Measurements from ENCODE around the gene FOXP3. TPM values are rescaled to one million over a fixed set of nuclear protein-coding genes. Genes with fewer than 3 reads are reported as not detected.

The FOXP3 gene
- total RNA-seq, 1 donor from 2014 or later = 0.71 TPM

DNA sequence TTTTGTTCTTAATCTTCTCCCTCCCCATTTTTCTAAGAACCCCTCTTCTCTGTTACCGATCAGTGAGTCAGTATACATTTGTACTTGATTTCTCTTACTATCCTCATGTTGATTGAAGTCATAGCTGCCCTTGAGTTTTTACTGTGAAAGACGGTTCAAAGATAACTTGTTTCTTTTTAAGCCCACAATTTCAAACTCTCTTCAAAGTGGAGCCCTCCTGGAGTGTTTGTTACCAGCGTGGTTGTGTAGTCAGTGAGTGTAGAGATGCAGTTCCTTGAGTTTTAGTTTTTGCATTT, 13.0 kb upstream of the FOXP3 start:
- Histone ChIP-seq H3K27me3 (ENCODE audit: control insufficient read depth, insufficient read depth, low read length) (no peaks in the 10 kb centered on the region), H3K36me3 (ENCODE audit: control insufficient read depth, insufficient read depth, low read length) (no peaks in the 10 kb centered on the region), H3K4me3 (ENCODE audit: low read depth, low read length) (no peak overlapping the region)
- no peak for DNase-seq (ENCODE audit: low read depth)
- TF ChIP-seq, protein P1, sequence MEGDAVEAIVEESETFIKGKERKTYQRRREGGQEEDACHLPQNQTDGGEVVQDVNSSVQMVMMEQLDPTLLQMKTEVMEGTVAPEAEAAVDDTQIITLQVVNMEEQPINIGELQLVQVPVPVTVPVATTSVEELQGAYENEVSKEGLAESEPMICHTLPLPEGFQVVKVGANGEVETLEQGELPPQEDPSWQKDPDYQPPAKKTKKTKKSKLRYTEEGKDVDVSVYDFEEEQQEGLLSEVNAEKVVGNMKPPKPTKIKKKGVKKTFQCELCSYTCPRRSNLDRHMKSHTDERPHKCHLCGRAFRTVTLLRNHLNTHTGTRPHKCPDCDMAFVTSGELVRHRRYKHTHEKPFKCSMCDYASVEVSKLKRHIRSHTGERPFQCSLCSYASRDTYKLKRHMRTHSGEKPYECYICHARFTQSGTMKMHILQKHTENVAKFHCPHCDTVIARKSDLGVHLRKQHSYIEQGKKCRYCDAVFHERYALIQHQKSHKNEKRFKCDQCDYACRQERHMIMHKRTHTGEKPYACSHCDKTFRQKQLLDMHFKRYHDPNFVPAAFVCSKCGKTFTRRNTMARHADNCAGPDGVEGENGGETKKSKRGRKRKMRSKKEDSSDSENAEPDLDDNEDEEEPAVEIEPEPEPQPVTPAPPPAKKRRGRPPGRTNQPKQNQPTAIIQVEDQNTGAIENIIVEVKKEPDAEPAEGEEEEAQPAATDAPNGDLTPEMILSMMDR (IDR thresholded peaks at IDR 0.05; ENCODE audit: insufficient read depth, low read length, poor library complexity, severe bottlenecking) = no peak

DNA sequence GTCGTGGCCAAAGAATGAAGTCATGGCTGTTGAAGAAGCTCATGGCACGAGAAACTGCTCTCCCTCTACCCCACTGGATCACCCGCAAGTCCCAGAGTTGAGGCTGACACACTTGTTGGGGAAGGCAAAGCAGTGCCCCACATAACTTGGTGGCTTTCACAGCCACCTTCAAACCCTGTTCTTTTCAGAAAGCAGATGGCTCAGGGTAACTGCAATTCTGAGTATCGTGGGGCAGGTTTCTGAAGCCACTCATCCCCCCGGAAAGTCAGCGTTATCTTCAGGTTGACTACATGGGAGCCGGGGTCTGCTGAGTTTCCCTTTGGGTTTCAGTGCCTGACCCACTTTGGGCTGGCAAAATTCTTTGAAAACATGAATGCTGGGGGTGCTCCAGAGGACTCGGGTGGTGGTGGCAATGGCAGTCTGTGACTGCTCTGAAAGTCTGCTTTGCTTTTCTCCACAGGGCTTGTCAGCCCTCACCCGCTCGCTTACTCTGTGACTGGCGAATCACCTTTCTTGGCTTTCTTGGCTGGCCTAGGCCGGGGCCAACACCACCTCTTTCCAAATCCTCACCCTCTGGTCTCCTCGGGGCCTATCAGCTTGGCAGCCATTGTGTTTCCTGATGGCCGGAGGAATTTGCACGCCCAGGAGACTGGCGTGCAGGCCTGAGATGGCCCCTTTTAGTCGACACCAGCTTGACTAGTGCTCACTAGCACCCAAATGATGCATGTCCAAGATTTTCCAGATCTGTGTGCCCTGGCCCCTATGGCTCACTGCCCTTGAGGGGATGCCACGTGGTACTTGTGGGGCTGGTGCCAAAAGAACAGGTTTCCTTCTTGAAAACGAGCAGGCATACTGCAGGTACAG, 12.4 kb upstream of the FOXP3 start:
- Histone ChIP-seq H3K36me3 (ENCODE audit: control insufficient read depth, insufficient read depth, low read length) (no peaks in the 10 kb centered on the region), H3K4me3 (ENCODE audit: low read depth, low read length) (no peak overlapping the region), H3K27me3 (ENCODE audit: control insufficient read depth, insufficient read depth, low read length) (no peaks in the 10 kb centered on the region)
- TF ChIP-seq, protein P1 (IDR thresholded peaks at IDR 0.05; ENCODE audit: insufficient read depth, low read length, poor library complexity, severe bottlenecking) = no peak
- no peak for DNase-seq (ENCODE audit: low read depth)

DNA sequence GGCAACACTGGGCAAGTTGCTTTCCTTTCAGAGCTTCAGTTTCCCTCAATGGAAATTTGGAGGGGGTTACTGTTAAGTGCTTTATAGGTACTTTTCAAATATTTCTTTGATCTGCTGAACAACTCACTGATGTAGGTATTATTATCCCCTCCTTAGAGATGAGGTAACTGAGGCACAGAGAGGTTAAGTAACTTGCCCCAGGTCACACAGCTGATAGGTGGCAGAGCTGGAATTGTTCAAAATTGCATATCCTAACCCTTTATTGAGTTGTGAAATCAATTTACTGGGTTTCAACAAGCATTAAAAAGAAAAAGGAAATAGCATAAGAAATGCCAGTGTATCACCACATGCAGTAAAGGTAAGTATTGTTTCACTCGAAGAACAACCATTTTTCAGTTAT, 11.7 kb upstream of the FOXP3 start:
- TF ChIP-seq, protein P1 (IDR thresholded peaks at IDR 0.05; ENCODE audit: insufficient read depth, low read length, poor library complexity, severe bottlenecking) = no peak
- no peaks in the 10 kb centered on the region for H3K36me3 ChIP-seq (ENCODE audit: control insufficient read depth, insufficient read depth, low read length)
- no peak for DNase-seq (ENCODE audit: low read depth)
- no peak overlapping the region for H3K4me3 ChIP-seq (ENCODE audit: low read depth, low read length)
- no peaks in the 10 kb centered on the region for H3K27me3 ChIP-seq (ENCODE audit: control insufficient read depth, insufficient read depth, low read length)

DNA sequence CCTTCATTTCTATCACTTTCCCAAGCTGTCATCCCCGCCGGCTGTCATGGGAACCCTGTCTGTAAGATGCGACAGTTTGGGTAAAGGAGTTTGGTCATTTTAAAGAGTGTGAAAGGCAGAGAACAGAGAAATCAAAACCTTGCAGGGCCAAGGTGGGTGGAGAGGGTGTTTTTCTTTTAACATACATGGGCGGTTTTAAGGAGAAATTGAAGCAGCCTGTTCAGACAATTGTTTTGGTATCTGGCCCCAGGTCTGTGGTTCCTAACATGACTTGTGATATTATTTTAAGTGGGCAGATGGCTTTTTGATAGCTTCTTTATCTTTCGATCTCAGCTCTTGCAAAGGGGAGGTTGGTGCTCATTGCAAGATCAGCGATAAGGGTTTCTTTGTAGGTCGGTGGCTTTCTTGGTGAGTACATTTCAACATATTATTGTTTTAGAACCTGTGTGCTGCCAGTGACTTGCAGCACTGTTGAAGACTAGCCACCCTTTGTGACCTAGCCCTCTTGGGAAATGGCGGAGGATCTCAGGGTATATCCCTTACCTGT, 8.7 kb upstream of the FOXP3 start:
- no peak for DNase-seq (ENCODE audit: low read depth)
- H3K4me3 ChIP-seq (ENCODE audit: low read depth, low read length) = no peak overlapping the region
- TF ChIP-seq, protein P1 (IDR thresholded peaks at IDR 0.05; ENCODE audit: insufficient read depth, low read length, poor library complexity, severe bottlenecking) = no peak
- H3K36me3 ChIP-seq (ENCODE audit: control insufficient read depth, insufficient read depth, low read length) = no peaks in the 10 kb centered on the region
- no peaks in the 10 kb centered on the region for H3K27me3 ChIP-seq (ENCODE audit: control insufficient read depth, insufficient read depth, low read length)

DNA sequence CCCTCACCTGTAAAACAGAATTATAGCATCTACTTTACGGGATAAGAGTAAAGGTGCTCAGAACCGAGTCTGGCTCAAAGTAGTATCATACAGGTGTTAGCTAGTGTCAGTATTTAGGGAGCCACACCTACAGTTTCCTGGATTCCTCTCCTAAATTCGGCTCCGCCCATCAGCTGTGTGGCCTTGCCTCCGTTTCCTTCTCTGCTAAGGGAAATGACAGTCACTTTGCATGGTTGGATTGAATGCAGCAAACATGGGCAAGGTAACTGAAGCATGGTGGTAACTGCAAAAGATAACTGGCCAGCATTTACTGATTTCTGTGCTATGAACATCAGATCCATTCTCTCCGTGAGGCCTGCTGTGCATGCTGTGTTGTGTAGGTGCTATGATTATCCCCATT, 7.9 kb upstream of the FOXP3 start:
- Histone ChIP-seq H3K27me3 (ENCODE audit: control insufficient read depth, insufficient read depth, low read length) (no peaks in the 10 kb centered on the region), H3K36me3 (ENCODE audit: control insufficient read depth, insufficient read depth, low read length) (no peaks in the 10 kb centered on the region), H3K4me3 (ENCODE audit: low read depth, low read length) (no peak overlapping the region)
- no peak for DNase-seq (ENCODE audit: low read depth)
- TF ChIP-seq, protein P1 (IDR thresholded peaks at IDR 0.05; ENCODE audit: insufficient read depth, low read length, poor library complexity, severe bottlenecking) = no peak

DNA sequence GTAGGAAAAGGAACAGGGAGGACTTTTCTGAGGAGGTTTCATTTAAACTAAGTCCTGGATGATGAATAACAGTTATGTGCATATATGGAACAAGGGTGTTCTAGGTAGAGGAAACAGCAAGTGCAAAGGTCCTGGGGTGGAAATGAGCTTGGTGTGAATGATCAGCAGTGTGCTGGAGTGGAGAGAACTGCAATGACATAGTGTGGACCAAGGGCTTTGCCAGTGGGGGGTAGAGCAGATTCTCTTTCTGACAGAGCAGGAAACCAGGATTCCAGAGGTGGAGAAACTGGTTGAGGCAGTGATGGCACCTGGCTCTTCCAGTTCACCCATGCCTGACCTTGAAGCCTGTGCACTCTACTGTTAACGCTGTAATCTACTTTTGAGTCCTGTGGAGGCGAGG, 6.8 kb upstream of the FOXP3 start:
- Histone ChIP-seq H3K4me3 (ENCODE audit: low read depth, low read length) (no peak overlapping the region), H3K27me3 (ENCODE audit: control insufficient read depth, insufficient read depth, low read length) (no peaks in the 10 kb centered on the region), H3K36me3 (ENCODE audit: control insufficient read depth, insufficient read depth, low read length) (no peaks in the 10 kb centered on the region)
- TF ChIP-seq, protein P1 (IDR thresholded peaks at IDR 0.05; ENCODE audit: insufficient read depth, low read length, poor library complexity, severe bottlenecking) = no peak
- DNase-seq (ENCODE audit: low read depth) = no peak
